SW480 (cell line): ENCODE data around the gene CFAP100.

Experiments used
- DNase-seq: peaks from one replicate; pipeline ENCODE4 v3.0.0-alpha.2; 2016; ENCODE audit warnings: low spot score

CFAP100 gene

DNA sequence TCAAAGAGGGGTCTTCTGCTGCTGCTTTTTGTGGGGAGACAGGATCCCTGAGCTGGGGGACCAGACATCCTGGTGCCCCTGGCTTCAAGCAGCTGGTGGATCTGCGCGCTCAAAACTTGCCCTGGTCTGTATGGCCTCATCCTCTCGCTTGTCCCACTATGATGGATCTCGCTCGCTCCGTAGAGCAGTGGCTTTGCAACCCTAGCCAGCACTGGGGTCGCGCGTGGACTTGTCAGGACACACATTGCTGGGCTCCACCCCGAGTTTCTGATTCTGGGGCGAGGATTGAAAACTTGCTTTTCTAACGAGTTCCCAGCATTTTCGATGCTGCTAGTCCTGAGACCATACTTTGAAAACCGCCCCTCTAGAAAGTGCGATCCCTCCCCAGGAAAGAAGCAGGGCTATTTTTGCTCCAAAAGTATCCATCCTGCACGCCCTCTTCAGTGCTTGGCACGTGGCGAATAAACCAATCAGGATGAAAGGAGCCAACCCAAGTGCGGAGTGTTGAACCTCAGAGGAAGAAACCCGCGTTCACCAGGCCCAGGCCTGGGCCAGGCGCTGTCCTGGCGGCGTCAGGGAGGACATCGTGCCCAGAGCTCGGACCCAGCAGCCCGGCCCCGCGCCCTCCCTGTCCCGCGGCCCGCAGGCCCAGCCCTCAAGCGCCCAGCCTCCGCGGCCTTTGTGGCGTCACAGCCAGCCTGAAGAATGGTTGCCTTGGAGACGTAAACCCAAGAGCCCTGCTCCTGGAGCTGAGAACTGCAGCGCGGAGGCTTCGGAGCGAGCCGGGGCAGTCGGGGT, at the start of gene CFAP100:
CFAP100 (plus strand) TSS at position 731 of the 798 bp plus-strand sequence. CDS start 1,092 bp downstream, outside the sequence.
- DNase-seq = no peak

DNA sequence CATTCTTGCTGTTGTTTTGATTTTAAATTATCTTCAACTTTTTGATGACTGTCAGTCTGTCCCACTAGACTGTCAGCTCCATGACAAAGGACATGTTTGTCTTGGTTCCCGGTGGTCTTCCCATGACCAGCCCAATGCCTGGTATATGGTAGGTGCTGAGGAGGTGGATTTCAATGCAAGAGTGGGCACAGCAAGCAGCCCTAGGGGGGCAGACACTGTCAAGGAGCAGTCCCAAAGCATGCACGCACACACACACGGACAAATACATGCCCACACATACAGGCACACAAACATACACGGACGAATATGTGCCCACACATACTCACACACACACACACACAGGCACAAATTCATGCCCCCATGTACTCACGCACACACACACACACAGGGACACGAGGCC, 49.5 kb upstream of the CFAP100 start:
- no peak for DNase-seq

DNA sequence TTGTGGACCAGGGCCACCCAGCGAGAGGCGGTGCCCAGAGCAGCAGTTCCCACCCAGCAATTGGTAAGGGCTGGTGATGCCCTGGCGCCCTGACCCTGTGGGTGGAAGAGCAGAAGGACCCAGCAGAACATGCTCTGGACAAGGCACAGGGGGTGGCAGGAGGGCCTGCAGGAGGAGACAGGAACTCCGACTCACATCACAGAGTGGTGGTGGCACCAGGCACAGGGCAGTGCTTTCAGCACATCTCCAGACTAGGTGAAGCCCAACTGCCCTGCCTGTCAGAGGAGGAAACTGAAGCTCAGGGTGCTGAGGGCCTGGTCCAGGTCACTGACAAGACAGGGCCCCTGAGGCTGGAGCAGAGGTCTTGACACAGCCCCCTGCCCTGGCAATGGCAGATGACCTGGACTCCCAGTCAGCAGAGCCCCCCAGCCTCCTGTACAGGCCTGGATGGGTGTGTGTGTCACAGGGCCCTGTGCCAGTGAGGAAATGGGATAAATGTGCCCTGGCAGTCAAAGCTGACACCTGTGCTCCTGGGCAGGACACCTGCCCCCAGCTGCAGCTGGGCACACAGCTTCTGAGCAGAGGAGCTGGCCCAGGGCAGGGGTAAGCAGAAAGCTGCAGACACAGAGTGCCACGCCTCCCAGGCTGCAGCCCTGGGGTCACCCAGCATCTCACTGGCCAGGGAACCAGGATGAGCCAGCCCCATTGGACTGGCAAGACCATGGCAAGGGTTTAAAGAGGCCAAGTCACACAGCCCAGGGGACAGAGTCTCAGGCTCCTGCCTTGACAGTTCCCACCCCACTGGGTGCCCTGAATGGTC, 48.9 kb upstream of the CFAP100 start:
- DNase-seq = no peak

DNA sequence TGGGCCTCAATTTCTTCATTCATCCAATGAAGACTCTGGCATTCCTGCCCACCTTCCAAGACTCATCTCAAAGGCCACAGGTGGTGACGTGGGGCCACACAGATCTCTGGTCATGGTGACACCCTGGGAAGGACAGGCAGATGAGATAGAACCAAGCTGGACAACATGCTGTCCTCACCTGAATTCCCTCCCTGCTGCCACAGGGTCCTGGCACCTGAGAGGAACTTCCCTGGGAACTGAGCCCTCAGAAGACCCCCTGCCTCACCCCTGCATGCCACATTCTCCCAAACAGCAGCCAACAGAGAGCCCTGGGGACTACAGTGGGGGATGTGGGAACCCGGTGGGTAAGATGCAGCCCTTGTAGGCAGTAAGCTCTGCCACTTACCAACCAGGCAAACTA, 48.2 kb upstream of the CFAP100 start:
- no peak for DNase-seq

DNA sequence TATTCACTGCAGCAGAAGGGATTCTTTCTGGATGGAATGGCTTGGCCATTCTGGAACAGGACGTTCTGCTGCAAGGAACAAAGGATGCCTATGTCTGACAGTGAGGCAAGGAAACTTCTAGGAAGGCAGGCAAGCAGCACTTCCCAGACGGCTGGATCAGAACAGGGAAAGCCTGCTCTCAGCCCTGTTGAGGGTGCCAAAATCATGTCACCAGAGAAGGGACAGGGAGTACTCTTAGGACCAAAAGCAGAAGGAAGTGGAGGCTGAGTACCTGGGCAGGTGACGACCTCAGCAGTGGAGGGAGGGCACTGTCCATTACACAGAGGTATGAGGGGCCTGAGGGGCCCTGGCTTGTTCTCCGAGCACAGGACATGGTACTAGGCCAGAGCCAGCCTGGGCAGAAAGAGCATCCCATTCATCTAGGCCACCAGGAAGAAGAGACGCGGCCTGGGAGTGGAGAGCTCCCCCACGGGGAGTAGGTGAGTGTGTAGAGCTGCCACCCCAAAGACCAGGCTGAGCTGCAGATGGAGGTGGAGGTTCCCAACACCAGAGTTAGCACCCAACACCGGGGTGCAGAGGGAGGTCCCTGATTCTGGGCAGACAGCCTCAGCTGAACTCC, 47.1 kb upstream of the CFAP100 start:
- DNase-seq = no peak

DNA sequence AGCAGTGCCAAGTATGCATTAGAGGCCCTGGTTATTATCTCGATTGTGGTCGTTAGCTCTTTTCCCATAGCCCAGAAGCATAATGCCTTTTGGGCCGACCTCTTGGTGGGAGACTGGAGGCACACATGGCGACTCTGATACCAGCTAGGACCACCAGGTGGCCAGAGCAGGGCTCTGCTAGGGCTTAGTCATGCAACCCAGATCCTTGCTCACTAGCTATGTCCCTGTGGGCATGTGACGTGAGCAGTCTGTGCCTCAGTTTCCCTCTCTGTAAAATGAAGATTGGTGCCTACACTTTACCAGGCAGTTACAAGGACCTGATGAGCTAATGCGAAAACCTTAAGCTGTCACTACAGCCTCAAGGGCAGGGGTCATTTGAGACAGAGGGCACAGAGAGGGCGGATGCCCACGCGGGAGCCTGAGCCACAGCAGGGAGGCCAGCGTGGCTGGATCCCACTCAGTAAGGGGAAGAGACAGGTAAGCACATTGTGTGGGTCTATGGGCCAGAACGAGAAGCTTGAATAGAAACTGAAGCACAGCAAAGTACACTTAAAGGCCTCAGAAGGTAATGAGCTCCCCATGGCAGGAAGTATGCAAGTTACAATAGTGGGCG, 46.3 kb upstream of the CFAP100 start:
- no peak for DNase-seq

DNA sequence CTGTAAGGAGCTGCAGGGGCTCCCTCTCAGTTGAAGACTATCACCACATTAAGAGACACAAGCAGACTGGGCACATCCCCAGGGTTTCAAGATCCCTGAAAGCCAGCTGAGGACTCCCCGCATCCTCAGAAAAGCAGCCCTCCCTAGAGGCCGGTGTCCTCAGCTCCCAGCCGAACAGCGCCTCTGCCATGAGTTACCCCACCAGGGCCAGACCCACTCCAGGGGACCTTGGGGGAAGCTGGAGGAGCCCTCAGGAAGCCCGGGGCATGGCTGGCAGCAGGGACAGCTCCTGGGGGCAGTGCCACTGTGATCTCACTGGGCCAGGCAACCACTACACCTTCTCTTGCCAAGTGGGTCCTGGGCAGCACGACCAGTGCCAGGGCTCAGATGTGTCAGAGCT, 45.6 kb upstream of the CFAP100 start:
- no peak for DNase-seq

DNA sequence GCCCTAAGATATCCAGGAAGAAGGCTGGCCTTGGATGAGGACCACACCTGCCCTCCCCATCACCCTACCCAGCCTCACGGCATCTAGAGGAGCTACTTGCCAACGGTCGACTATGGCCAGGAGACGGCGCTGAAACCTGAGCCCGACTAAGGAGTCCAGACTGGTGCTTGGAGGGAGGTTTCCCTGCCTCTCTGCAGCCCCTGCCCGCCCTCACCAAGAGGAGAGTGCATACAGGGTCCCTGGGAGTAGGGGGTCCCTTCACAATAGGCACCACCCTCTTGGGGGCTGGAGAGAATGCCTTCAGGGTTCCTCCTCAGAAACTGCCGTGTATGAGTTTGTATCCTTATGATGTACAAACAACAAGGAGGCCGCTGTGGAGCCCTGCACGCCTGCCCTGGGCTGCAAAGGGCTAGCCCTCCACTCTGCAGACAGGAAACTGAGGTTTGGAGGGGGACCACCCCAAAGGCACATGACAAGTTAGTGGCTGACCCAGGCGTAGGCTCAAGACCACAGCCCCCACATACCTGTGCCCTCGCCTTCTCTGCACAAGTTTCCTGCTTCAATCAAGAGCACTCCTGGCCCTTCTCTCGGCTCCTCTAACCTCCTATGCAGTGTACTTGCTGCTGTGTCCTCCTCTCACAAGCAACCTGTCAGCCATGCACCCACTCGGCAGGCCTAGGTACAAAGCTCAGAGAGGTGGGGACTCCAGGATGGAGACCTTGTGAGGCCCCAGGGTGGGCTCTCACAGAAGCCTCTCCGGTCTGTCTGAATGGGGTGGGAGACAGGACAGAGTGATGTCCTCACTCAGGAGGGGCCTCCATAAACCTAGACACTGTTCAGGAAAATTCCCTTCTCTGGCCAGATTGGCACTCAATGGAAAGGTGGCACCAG, 44.9 kb upstream of the CFAP100 start:
- no peak for DNase-seq

DNA sequence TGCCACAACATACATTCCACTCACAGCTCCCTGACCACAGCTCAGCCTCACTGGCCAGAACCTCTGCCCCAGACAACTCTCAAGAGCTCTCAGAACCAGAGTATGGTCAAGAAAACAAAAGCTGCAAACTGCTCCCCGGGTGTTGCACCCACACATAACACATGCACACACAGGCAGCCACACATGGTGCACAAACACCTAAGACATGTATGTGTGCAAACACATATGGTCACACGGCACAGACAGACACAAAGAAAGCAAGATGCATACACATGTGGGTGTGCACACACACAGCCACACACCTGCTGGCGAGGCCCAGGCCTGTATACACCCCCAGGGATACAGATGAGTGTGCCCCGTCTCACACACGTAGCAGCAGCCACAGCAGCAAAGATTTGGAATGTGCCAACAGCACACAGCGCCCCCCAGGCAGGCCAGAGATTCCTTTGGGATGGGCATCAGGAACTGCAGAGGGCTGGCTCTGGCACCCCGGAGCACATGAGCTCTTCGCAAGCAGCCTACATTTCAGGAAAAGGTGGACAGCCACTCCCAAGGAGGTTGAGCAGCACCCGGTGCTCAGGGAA, 44.1 kb upstream of the CFAP100 start:
- DNase-seq = no peak

DNA sequence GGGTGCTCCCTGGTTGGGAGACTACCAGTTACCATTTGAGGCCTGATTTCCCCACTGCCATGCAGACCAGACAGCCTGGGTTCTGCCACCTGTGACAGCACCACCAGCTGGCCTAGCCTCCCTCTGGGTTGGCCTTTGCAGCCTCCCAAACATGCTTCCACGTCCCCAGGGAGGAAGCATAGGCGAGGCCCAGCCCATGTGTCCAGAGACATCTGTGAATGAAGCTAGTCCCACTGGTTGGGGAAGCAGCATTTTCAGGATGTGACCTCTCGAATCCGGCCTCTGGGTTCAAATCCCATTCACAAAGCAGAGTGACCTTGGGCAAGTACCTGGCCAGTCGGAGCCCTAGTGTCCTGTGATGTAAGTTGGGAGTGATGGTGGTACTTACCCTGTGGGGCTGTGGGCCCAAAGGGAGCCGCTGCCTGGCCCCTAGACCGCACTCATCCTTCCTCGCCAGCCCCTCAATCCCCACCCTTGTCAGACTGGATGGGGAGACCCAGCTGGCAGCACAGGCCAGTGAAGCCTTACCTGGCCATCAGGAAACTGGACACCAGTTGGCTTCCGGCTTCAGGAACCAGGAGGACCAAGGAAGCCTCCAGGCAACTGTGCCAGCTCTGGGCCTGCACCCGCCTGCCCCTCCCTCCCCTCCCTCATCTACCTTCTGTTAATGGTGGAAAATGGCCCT, 43.5 kb upstream of the CFAP100 start:
- DNase-seq = no peak

DNA sequence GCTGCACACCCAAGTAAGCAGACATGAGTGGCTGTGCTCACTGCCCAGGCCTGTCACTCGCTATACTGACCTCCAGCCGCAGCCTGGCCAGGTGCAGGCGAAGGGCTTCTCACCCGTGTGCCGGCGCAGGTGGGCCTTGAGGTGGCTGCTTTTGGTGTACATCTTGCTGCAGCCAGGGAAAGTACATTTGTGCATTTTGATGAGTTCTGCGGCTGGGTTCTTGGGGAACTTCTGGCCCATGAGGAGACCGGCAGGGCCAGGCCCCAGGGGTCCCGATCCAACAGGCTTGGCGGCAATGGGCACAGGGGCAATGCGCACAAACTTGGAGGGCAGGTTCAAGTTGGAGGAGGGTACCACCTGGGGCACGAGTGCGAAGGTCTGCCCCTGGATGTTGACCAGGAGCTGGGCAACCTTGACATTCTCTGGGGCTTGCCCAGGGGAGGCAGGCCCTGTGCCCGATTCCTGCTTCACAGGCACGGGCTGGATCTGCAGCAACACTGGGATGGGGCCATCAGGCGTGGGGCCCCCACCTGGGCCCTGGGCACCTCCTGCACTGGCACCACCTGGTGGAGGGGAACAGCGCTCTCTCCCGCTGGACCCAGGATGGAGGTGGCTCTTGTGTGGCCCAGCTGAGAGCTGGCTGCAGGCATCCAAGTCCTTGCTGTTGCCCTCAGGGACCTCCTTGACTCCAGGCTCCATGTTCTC, 42.8 kb upstream of the CFAP100 start:
- no peak for DNase-seq

DNA sequence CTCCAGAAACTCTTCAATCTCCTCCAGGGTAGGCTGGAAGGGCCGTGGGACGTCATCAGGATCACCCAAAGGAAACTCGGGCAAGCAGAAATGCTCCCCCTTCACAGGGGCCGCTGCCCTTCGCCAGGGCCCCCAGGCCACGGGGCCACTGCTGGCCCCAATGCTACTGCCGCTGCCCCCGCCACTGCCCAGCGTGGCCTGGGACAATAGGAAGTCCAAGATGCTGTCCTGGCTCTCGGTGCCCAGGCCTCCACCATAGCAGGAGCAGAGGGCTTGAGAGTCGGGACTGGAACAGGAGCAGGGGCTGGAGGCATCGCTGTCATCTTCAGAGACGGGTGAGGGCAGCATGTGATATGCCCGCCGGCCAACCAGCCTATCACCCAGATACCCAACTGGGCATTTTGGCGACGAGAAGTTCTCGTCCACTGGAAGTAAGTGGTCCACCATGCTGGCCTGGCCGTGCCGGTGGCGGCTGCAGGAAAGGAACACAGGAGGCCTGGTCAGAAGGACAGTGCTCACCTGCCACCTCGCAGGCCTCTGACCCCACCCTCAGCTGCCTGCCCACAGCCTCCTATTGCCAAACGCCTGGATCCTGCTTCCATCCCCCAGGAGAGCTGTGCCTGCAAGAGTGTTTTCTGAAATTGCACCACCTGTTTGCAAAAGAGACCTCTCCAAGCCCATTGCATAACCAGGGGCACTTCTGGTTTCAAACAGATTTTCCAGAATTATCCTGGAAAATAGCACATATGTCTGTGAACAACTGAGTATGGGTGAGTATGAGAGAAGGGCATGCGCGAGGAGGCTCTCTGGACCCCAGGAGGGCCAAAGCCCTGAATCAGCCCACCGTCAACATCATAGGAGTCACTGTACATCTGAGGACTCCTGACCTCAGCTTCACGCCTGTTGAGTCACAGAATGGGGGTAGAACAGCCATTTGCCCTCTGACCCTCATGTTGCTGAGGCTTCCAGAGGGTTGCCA, 41.9 kb upstream of the CFAP100 start:
- DNase-seq = no peak

DNA sequence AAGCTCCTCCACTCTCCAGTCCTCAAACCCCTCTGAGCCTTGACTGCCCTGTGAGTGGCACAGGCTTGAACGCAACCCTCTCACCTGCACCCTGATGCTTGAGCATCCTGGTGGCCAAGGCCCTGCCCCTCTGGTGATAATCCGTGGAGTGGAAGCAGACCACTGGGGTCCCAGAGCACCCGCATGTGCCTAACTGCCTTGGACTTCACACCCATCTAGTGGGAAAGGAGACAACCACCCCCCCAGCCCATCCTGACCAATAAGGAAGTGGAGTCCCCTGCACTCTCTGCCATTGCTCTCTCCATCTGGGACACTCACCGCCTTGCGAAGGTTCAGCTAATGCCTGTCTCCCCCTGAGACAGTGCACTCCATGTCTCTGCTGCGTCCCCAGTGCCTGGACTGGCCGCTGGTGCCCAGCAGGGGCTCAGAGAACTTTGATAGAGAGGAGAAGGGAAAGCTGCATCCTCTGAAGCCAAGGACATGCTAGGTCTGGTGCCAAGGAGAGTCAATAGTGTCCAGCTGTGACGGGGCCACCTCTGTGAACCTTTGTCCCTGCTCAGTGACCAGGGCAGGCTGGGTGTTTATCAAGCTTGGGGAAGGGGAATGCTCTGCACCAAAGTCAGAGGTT, 40.9 kb upstream of the CFAP100 start:
- DNase-seq = no peak

DNA sequence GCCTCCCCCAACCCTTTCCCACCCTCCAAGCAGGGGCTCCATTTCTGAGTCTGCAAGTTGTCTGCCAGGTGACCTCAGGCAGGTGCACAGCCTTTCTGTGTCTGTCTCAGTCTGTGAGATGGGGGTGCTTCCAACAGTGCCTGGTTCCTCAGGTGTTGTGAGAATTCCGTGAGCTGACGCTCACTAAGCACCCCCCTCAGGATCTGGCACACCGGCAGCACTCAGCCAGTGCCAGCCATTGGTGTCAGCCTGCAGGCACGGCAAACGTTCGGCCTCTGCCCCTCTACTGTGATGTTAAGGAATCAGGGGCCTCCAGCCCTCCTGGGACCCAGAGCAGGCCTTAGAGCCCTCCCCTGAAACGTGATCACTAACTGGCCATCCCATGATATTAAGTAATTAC, 39.9 kb upstream of the CFAP100 start:
- DNase-seq = no peak

DNA sequence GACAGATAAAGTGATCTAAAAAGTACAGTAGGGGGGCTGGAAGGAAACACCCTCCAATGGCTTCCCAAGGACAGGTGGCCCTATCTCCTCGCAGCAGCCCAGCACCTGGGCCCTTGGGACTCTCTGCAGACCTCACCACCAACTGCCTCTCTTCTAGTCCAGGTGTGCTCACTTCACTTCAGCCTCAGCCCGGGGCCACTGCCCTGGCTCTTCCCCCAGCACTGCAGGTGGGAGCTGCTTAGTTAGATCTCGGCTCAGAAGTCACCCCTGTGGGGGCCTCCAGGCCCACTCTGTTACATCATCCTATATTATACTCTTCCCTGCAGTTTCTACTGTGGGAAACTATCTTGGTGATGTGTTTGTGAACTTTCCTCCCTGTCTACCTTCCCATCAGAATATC, 39.5 kb upstream of the CFAP100 start:
- DNase-seq = no peak

DNA sequence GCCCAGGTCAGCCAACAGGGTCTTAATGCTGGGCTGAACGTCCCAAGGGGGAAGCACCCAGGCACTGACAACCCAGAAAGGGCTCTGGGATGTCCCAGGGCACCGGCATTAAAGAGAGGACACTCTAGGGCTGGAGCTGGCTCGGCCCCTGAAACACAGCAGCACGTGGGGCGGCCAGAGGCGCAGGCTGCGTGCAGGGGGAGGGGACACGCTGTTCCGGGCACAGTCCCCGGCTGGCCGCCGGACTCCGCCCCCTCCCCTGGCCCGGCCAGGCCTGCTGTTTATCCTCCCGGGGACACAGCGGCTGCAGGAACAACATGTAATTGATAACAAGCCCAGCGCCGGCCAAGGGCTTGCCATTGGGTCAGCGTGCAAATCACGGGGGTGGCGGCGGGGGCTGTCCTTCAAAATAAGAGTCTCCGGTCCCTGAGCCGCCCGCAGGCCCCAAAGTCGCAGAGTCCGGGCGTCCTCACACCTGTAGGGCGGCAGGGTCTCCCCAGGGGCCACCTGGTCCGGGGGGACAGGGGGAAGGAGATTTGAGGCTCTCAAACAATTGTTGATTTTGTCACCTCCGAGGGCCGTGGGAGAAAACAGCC, 38.8 kb upstream of the CFAP100 start:
- no peak for DNase-seq

DNA sequence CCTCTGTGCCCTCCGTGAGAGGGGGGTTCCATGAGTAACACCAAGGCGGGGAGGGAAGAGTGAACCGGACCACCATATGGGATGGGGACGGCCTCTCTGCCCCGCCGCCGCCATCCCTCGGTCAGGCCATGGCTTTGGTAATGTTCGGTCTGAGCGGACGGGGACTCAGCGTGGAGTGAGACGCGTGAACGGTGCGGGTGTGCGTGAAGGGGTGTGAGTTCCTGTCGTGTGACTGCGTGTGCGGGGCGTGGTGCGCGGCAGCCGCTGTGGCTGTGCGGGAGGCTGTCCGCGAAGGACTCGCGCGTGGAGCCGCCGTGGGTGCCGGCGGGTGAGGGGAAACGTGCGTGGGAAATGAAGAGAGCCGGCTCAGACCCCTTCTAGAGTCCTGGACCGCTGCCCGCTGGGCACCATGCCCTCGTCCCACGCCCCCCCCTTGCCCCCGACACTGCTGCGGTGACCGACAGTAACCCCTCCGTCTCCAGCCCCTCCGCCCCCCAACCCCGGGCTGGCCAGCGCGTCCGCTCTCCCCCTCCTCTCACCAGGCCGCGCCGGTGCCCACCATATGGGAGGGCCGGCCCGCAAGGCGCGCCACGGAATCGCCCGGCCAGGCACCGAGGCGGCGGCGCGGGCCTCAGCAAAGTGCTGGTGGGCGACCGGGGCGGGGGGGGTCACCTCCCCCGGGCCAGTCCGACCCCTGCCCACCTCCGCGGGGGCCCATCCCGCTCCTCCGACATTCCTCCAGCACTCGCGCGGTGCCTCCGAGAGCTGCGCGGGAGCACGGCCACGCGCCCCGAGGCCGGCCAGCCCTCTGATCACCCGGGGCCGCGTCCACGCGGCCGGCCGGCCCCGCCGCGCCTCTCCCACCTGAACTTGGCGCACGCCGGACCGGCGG, 38.1 kb upstream of the CFAP100 start:
- DNase-seq = no peak
